Liver (tissue), 9 donors: Measurements from ENCODE around the gene WDR27. TPM values are rescaled to one million over a fixed set of nuclear protein-coding genes. Genes with fewer than 3 reads are reported as not detected.

Experiments
- DNase-seq: peaks from one replicate; pipeline ENCODE4 v3.0.0-alpha.2; 2017; ENCODE audit warnings: low spot score
- H3K27ac ChIP-seq, 2 donors: one replicate each; pipeline ENCODE4 v1.7.0; 2013; ENCODE audit warnings: inconsistent platforms in 2 of 2, low read length in 2 of 2, control low read depth in 1 of 2, low read depth in 1 of 2, mild to moderate bottlenecking in 1 of 2
- H3K27me3 ChIP-seq, 4 donors: one replicate each; pipeline versions ENCODE4 v1.6.1 to v1.7.0; 2013; ENCODE audit warnings: low read length in 3 of 4, inconsistent platforms in 1 of 4, mild to moderate bottlenecking in 1 of 4, moderate library complexity in 1 of 4; ENCODE audit not compliant: control insufficient read depth in 4 of 4, insufficient read depth in 4 of 4
- H3K36me3 ChIP-seq, 4 donors: one replicate each; pipeline versions ENCODE4 v1.6.1 to v1.7.0; 2013; ENCODE audit warnings: low read length in 3 of 4, mild to moderate bottlenecking in 3 of 4, low read depth in 1 of 4, moderate library complexity in 1 of 4; ENCODE audit not compliant: control insufficient read depth in 4 of 4, insufficient read depth in 3 of 4
- H3K4me1 ChIP-seq, 4 donors: one replicate each; pipeline versions ENCODE4 v1.6.1 to v1.7.0; 2013; ENCODE audit warnings: low read length in 3 of 4, mild to moderate bottlenecking in 3 of 4, moderate library complexity in 1 of 4; ENCODE audit not compliant: control insufficient read depth in 4 of 4, insufficient read depth in 4 of 4
- H3K4me3 ChIP-seq, 3 donors: one replicate each; pipeline versions ENCODE4 v1.6.1 to v1.7.0; 2013; ENCODE audit warnings: low read length in 3 of 3, control low read depth in 1 of 3, low read depth in 1 of 3, mild to moderate bottlenecking in 1 of 3
- H3K9ac ChIP-seq, 2 donors: one replicate each; pipeline ENCODE4 v1.7.0; 2013; ENCODE audit warnings: low read length in 2 of 2, mild to moderate bottlenecking in 2 of 2, moderate library complexity in 2 of 2, control low read depth in 1 of 2, low read depth in 1 of 2
- H3K9me3 ChIP-seq, 4 donors: one replicate each; pipeline versions ENCODE4 v1.6.1 to v1.7.0; 2013; ENCODE audit warnings: low read length in 3 of 4; ENCODE audit not compliant: control insufficient read depth in 4 of 4
- ATF3 ChIP-seq: IDR thresholded peaks from 2 replicates; pipeline ENCODE4 v1.6.1; 2016; ENCODE audit warnings: antibody characterized with exemption
- CTCF ChIP-seq: fragments of 150-350 bp; IDR thresholded peaks from 2 replicates; pipeline ENCODE4 v1.5.1; 2017; ENCODE audit warnings: improper control_type of control experiment, low read depth, low read length; ENCODE audit not compliant: missing input control
- EGR1 ChIP-seq, 2 donors: IDR thresholded peaks; 2 replicates each; pipeline ENCODE4 v1.6.1; 2016 to 2018; ENCODE audit warnings: antibody characterized with exemption in 2 of 2, low read depth in 2 of 2
- FOXA1 ChIP-seq: IDR thresholded peaks from 2 replicates; pipeline ENCODE4 v1.6.1; 2016; ENCODE audit warnings: antibody characterized with exemption
- FOXA2 ChIP-seq: IDR thresholded peaks from 2 replicates; pipeline ENCODE4 v1.6.1; 2016; ENCODE audit warnings: antibody characterized with exemption
- GABPA ChIP-seq, 2 donors: IDR thresholded peaks in 1 of 2; conservative IDR thresholded peaks in 1 of 2; 2 replicates each; pipeline ENCODE4 v1.6.1; 2016; ENCODE audit warnings: antibody characterized with exemption in 2 of 2, mild to moderate bottlenecking in 1 of 2, moderate library complexity in 1 of 2
- HNF4G ChIP-seq: IDR thresholded peaks from 2 replicates; pipeline ENCODE4 v1.6.1; 2016; ENCODE audit warnings: antibody characterized with exemption
- JUND ChIP-seq, 2 donors: IDR thresholded peaks; 2 replicates each; pipeline ENCODE4 v1.6.1; 2016; ENCODE audit warnings: antibody characterized with exemption in 2 of 2
- MAX ChIP-seq: IDR thresholded peaks from 2 replicates; pipeline ENCODE4 v1.6.1; 2016; ENCODE audit warnings: antibody characterized with exemption
- NR2F2 ChIP-seq: IDR thresholded peaks from 2 replicates; pipeline ENCODE4 v1.6.1; 2016; ENCODE audit warnings: antibody characterized with exemption
- RAD21 ChIP-seq, 2 donors: IDR thresholded peaks; 2 replicates each; pipeline ENCODE4 v1.6.1; 2016; ENCODE audit warnings: antibody characterized with exemption in 2 of 2, mild to moderate bottlenecking in 2 of 2
- RXRA ChIP-seq, 2 donors: IDR thresholded peaks; 2 replicates each; pipeline ENCODE4 v1.6.1; 2017 to 2018; ENCODE audit warnings: antibody characterized with exemption in 2 of 2, mild to moderate bottlenecking in 1 of 2
- TAF1 ChIP-seq: conservative IDR thresholded peaks from 2 replicates; pipeline ENCODE4 v1.6.1; 2016; ENCODE audit warnings: antibody characterized with exemption, mild to moderate bottlenecking
- YY1 ChIP-seq: IDR thresholded peaks from 2 replicates; pipeline ENCODE4 v1.6.1; 2016; ENCODE audit warnings: antibody characterized with exemption, mild to moderate bottlenecking
- WGBS: extraction: QIAGEN DNeasy Blood & Tissue Kit; methylation state at CpG from one replicate; pipeline ENCODE4 v1.1.7; 2013; 5-methylcytosine and 5-hydroxymethylcytosine counted together
- polyA plus RNA-seq, 2 donors: library from polyadenylated mRNA; stranded (reverse) in 1 of 2; unstranded in 1 of 2; fragments of 200-250 nt in 1 of 2; fragments of >200 nt in 1 of 2; fragmentation: Nextera tagmentation in 1 of 2; extraction: Ambion mirVana in 1 of 2; gene quantifications; one replicate each; pipeline versions ENCODE4 v1.2.1 to v1.2.3, GENCODE V29; 2013 to 2015
- total RNA-seq, 2 donors: library from RNA; depleted of rRNA; stranded (reverse); fragments of >200 nt; gene quantifications; one replicate each; pipeline ENCODE4 v1.2.3, GENCODE V29; 2014
- TF ChIP-seq, protein P1 (sequence below): IDR thresholded peaks from 2 replicates; pipeline ENCODE4 v1.6.1; 2016; ENCODE audit warnings: antibody characterized with exemption, mild to moderate bottlenecking
- TF ChIP-seq, protein P2 (sequence below): IDR thresholded peaks from 2 replicates; pipeline ENCODE4 v1.6.1; 2016; ENCODE audit warnings: antibody characterized with exemption
- donor health status: healthy.
- donor health status: healthy.
- donor health status: healthy.
- donor health status: healthy.
- donor health status: healthy.

Gene WDR27
- total and polyA plus RNA-seq, 4 donors: 3.7 to 20.1 (median 7.7) TPM

DNA sequence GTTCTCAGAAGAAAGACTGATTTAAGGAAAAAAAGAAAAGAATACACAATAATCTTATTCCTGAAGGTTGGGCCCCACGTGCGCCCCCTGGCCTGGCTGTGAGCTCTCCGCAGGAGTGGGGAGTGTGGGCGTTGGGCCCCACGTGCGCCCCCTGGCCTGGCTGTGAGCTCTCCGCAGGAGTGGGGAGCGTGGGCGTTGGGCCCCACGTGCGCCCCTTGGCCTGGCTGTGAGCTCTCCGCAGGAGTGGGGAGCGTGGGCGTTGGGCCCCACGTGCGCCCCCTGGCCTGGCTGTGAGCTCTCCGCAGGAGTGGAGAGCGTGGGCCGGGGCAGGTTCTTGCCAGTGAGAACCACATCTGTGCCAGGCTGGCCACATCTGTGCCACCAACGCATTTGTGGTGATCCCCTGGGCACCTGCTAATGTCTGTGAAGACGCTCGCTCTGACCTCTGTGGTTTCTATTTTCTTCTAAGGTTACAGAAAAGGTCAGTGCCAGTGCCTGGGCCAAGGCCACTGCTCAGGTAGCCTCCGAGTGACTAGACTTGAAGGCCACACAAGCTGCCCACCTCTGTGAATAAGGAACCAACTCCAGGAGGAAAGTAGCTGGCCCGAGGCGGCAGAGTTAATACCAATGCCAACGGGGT, 41.0 kb downstream of the WDR27 start:
- peaks cover 5 to 56% (median 13%) of the 10 kb centered on the region in 4 donors for H3K36me3 ChIP-seq
- H3K27me3 ChIP-seq: no peaks in the 10 kb centered on the region
- H3K27ac ChIP-seq: no peak overlapping the region
- DNase-seq: no peak
- H3K9ac ChIP-seq: no peak overlapping the region
- H3K4me3 ChIP-seq: no peak overlapping the region
- WGBS: 94% methylated on average over 26 of the region's 26 CpGs
- TF ChIP-seq RAD21 (IDR thresholded peaks at IDR 0.05): no peak
- no peak for TF ChIP-seq MAX
- TF ChIP-seq EGR1 (IDR thresholded peaks at IDR 0.05; ENCODE audit: low read depth in 2 of 2): no peak
- TF ChIP-seq YY1: no peak
- TF ChIP-seq, protein P1, sequence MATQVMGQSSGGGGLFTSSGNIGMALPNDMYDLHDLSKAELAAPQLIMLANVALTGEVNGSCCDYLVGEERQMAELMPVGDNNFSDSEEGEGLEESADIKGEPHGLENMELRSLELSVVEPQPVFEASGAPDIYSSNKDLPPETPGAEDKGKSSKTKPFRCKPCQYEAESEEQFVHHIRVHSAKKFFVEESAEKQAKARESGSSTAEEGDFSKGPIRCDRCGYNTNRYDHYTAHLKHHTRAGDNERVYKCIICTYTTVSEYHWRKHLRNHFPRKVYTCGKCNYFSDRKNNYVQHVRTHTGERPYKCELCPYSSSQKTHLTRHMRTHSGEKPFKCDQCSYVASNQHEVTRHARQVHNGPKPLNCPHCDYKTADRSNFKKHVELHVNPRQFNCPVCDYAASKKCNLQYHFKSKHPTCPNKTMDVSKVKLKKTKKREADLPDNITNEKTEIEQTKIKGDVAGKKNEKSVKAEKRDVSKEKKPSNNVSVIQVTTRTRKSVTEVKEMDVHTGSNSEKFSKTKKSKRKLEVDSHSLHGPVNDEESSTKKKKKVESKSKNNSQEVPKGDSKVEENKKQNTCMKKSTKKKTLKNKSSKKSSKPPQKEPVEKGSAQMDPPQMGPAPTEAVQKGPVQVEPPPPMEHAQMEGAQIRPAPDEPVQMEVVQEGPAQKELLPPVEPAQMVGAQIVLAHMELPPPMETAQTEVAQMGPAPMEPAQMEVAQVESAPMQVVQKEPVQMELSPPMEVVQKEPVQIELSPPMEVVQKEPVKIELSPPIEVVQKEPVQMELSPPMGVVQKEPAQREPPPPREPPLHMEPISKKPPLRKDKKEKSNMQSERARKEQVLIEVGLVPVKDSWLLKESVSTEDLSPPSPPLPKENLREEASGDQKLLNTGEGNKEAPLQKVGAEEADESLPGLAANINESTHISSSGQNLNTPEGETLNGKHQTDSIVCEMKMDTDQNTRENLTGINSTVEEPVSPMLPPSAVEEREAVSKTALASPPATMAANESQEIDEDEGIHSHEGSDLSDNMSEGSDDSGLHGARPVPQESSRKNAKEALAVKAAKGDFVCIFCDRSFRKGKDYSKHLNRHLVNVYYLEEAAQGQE: no peak
- TF ChIP-seq TAF1: no peak
- TF ChIP-seq JUND (IDR thresholded peaks at IDR 0.05): no peak
- TF ChIP-seq HNF4G: no peak
- TF ChIP-seq, protein P2, sequence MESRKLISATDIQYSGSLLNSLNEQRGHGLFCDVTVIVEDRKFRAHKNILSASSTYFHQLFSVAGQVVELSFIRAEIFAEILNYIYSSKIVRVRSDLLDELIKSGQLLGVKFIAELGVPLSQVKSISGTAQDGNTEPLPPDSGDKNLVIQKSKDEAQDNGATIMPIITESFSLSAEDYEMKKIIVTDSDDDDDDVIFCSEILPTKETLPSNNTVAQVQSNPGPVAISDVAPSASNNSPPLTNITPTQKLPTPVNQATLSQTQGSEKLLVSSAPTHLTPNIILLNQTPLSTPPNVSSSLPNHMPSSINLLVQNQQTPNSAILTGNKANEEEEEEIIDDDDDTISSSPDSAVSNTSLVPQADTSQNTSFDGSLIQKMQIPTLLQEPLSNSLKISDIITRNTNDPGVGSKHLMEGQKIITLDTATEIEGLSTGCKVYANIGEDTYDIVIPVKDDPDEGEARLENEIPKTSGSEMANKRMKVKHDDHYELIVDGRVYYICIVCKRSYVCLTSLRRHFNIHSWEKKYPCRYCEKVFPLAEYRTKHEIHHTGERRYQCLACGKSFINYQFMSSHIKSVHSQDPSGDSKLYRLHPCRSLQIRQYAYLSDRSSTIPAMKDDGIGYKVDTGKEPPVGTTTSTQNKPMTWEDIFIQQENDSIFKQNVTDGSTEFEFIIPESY: no peak
- no peak for TF ChIP-seq RXRA (IDR thresholded peaks at IDR 0.05)
- no peak for TF ChIP-seq GABPA (IDR thresholded peaks at IDR 0.05 in 1 of 2, conservative IDR thresholded peaks at IDR 0.05 in 1 of 2)
- no peak for TF ChIP-seq FOXA2
- H3K9me3 ChIP-seq: no peaks in the 10 kb centered on the region
- no peaks in the 10 kb centered on the region for H3K4me1 ChIP-seq

DNA sequence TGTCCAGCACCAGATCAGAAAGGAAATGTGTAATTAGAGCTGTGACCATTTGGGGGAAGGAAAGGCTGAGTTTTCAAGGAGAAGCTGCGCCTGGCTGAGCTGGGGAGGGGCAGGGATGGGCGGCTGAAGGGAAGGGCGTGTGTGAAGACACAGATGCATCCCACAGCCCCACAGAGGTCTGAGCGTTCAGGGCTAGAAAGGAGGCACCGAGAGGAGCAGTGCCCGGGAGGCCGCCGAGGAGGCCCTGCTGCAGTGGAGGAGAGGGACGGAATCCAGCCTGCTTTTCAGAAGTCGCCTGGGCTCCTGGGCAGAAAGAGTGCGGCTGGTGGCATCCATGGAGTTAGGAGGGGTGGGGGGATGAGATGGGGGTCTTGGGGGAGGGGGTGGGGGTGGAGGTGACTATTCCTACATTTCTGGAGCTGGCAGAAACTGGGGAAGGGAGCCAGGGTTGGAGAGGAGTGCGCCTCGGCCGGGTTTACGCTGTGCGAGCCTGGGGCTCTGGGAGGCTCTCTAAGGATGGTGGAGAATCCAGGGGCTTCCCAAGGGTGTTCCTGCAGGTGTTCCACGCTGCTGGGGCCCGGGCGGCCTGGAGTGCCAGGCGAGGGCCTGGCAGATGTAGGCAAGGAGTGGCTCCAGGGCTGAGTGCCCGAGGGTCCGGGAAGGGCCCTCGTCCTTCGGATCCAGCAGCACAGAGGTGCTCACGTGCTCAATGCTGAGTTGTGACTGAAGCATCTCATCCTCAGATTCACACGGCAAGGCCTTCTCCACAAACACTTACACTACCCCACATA, 41.8 kb downstream of the WDR27 start:
- DNase-seq: no peak
- Histone ChIP-seq H3K9me3 (no peaks in the 10 kb centered on the region), H3K36me3 (peaks cover 5 to 52% (median 10%) of the 10 kb centered on the region in 4 donors), H3K4me3 (no peak overlapping the region), H3K4me1 (peaks cover 0 to 3% (median 0%) of the 10 kb centered on the region in 4 donors), H3K27ac (no peak overlapping the region), H3K9ac (no peak overlapping the region), H3K27me3 (no peaks in the 10 kb centered on the region)
- WGBS: 95% methylated on average over 26 of the region's 26 CpGs
- TF ChIP-seq ATF3 (no peak), NR2F2 (no peak), YY1 (no peak), FOXA1 (no peak), CTCF (no peak), TAF1 (no peak), RAD21 (IDR thresholded peaks at IDR 0.05) (no peak), FOXA2 (no peak)
- TF ChIP-seq, protein P2: no peak
- TF ChIP-seq, protein P1: no peak
